Measurements from ENCODE around the gene NBL1. TPM values are rescaled to one million over a fixed set of nuclear protein-coding genes. Genes with fewer than 3 reads are reported as not detected.
"Not testable (repeated sequence)": the region's sequence is repeated elsewhere in the genome, so short reads cannot be mapped to it uniquely, and the experiment has no call there.

The NBL1 gene
- total RNA-seq, 1 donor from 2014 or later, result 7.8 TPM

GRCh38 chr1:19630720-19631395 is 13.3 kb upstream of the NBL1 start:
- peaks cover 3% of the 10 kb centered on the region for H3K36me3 Mint-ChIP-seq (ENCODE audit: low read depth)
- no peak for TF ChIP-seq CTCF (conservative IDR thresholded peaks at IDR 0.05)
- no peak overlapping the region for H3K27ac Mint-ChIP-seq (ENCODE audit: unreplicated experiment)

GRCh38 chr1:19632211-19632610 is 11.9 kb upstream of the NBL1 start:
- H3K9me3 Mint-ChIP-seq, result no peaks in the 10 kb centered on the region
- H3K4me3 Mint-ChIP-seq, result no peak overlapping the region
- no peak overlapping the region for H3K27ac Mint-ChIP-seq (ENCODE audit: unreplicated experiment)
- peaks cover 6% of the 10 kb centered on the region for H3K4me1 Mint-ChIP-seq
- H3K36me3 Mint-ChIP-seq (ENCODE audit: low read depth), result peaks cover 2% of the 10 kb centered on the region
- H3K27me3 Mint-ChIP-seq (ENCODE audit: low read depth), result no peaks in the 10 kb centered on the region
- TF ChIP-seq CTCF (conservative IDR thresholded peaks at IDR 0.05), result no peak
- no peak for DNase-seq (ENCODE audit: low read depth, low spot score)

More at GRCh38 chr1:19630720-19631395, 13.3 kb upstream of the NBL1 start:
- Mint-ChIP-seq H3K9me3 (no peaks in the 10 kb centered on the region), H3K4me3 (no peak overlapping the region), H3K27me3 (ENCODE audit: low read depth) (no peaks in the 10 kb centered on the region), H3K4me1 (peaks cover 6% of the 10 kb centered on the region)
- DNase-seq (ENCODE audit: low read depth, low spot score), result no peak

GRCh38 chr1:19633106-19633505 is 11.0 kb upstream of the NBL1 start:
- TF ChIP-seq CTCF (conservative IDR thresholded peaks at IDR 0.05), result no peak
- no peak overlapping the region for H3K27ac Mint-ChIP-seq (ENCODE audit: unreplicated experiment)
- H3K4me3 Mint-ChIP-seq, result no peak overlapping the region
- no peaks in the 10 kb centered on the region for H3K9me3 Mint-ChIP-seq
- no peaks in the 10 kb centered on the region for H3K27me3 Mint-ChIP-seq (ENCODE audit: low read depth)
- peaks cover 6% of the 10 kb centered on the region for H3K4me1 Mint-ChIP-seq
- DNase-seq (ENCODE audit: low read depth, low spot score), result no peak
- peaks cover 2% of the 10 kb centered on the region for H3K36me3 Mint-ChIP-seq (ENCODE audit: low read depth)

GRCh38 chr1:19635064-19635463 is 9.0 kb upstream of the NBL1 start:
- H3K27me3 Mint-ChIP-seq (ENCODE audit: low read depth); H3K27ac Mint-ChIP-seq (ENCODE audit: unreplicated experiment): not testable (repeated sequence)

GRCh38 chr1:19635646-19636045 is 8.5 kb upstream of the NBL1 start:
- no peaks in the 10 kb centered on the region for H3K9me3 Mint-ChIP-seq

More at GRCh38 chr1:19635064-19635463, 9.0 kb upstream of the NBL1 start:
- H3K9me3 Mint-ChIP-seq; H3K4me1 Mint-ChIP-seq; H3K36me3 Mint-ChIP-seq (ENCODE audit: low read depth); H3K4me3 Mint-ChIP-seq; DNase-seq (ENCODE audit: low read depth, low spot score): not testable (repeated sequence)

More at GRCh38 chr1:19635646-19636045, 8.5 kb upstream of the NBL1 start:
- Mint-ChIP-seq H3K4me3 (no peak overlapping the region), H3K36me3 (ENCODE audit: low read depth) (no peaks in the 10 kb centered on the region), H3K4me1 (peaks cover 6% of the 10 kb centered on the region), H3K27me3 (ENCODE audit: low read depth) (peaks cover 10% of the 10 kb centered on the region), H3K27ac (ENCODE audit: unreplicated experiment) (no peak overlapping the region)
- TF ChIP-seq CTCF (conservative IDR thresholded peaks at IDR 0.05), result no peak
- no peak for DNase-seq (ENCODE audit: low read depth, low spot score)
